CD14-positive monocyte (primary cell): ENCODE results near the gene CNDP2. TPM values are rescaled to one million over a fixed set of nuclear protein-coding genes. Genes with fewer than 3 reads are reported as not detected.
A peak's percentile ranks its signal among the peaks of the same experiment; 100 is the strongest.
"Not testable (repeated sequence)": the region's sequence is repeated elsewhere in the genome, so short reads cannot be mapped to it uniquely, and the experiment has no call there.

Experiments
- DNase-seq, 3 donors: peaks; one replicate each; pipeline ENCODE4 v3.0.0-alpha.2; 2011 to 2022
- H2AFZ ChIP-seq: 2 replicates; pipeline ENCODE4 v1.6.0; 2012; ENCODE audit warnings: mild to moderate bottlenecking, low read depth, low read length, inconsistent platforms; ENCODE audit not compliant: insufficient read depth, poor library complexity, severe bottlenecking
- H3K27ac ChIP-seq, 2 donors: 1 replicate in 1 of 2; 2 replicates in 1 of 2; pipeline ENCODE4 v1.5.1; 2012 to 2013; ENCODE audit warnings: low read length in 2 of 2, control low read depth in 1 of 2, inconsistent platforms in 1 of 2, low read depth in 1 of 2, mild to moderate bottlenecking in 1 of 2
- H3K27me3 ChIP-seq, 2 donors: one replicate each; pipeline versions ENCODE4 v1.6.0 to v1.6.1; 2011 to 2013; ENCODE audit warnings: low read length in 2 of 2; ENCODE audit not compliant: control insufficient read depth in 2 of 2, insufficient read depth in 2 of 2
- H3K36me3 ChIP-seq, 2 donors: replicated peaks in 1 of 2; 1 replicate in 1 of 2; 2 replicates in 1 of 2; pipeline versions ENCODE4 v1.5.1 to v1.6.1; 2012 to 2013; ENCODE audit warnings: low read length in 2 of 2, control low read depth in 1 of 2, inconsistent platforms in 1 of 2, mild to moderate bottlenecking in 1 of 2; ENCODE audit not compliant: insufficient read depth in 2 of 2, control insufficient read depth in 1 of 2
- H3K4me1 ChIP-seq, 2 donors: 1 replicate in 1 of 2; 2 replicates in 1 of 2; pipeline versions ENCODE4 v1.5.1 to v1.6.1; 2012 to 2013; ENCODE audit warnings: low read length in 2 of 2, control low read depth in 1 of 2, inconsistent platforms in 1 of 2, mild to moderate bottlenecking in 1 of 2, moderate library complexity in 1 of 2; ENCODE audit not compliant: insufficient read depth in 2 of 2, control insufficient read depth in 1 of 2
- H3K4me2 ChIP-seq: replicated peaks from 2 replicates; pipeline ENCODE3; 2012; ENCODE audit warnings: low read length, moderate library complexity, mild to moderate bottlenecking; ENCODE audit not compliant: poor library complexity, severe bottlenecking; ENCODE audit errors: extremely low read depth
- H3K4me3 ChIP-seq, 3 experiments: fragments of 200-600 bp in 1 of 3; sonication (generic) in 1 of 3; replicated peaks in 1 of 3; 1 replicate in 2 of 3; 2 replicates in 1 of 3; pipeline ENCODE4 v1.5.1; 2011 to 2013; ENCODE audit warnings: low read length in 3 of 3, mild to moderate bottlenecking in 3 of 3, control low read depth in 2 of 3, low read depth in 2 of 3, inconsistent platforms in 1 of 3, moderate library complexity in 1 of 3
- H3K79me2 ChIP-seq: 2 replicates; pipeline ENCODE4 v1.6.0; 2012; ENCODE audit warnings: mild to moderate bottlenecking, control low read depth, inconsistent platforms, low read length, moderate library complexity; ENCODE audit not compliant: insufficient read depth
- H3K9ac ChIP-seq: 2 replicates; pipeline ENCODE4 v1.6.0; 2017; ENCODE audit warnings: low read length, mild to moderate bottlenecking; ENCODE audit not compliant: insufficient read depth, poor library complexity, severe bottlenecking
- H3K9me3 ChIP-seq, 2 donors: replicated peaks in 1 of 2; 1 replicate in 1 of 2; 2 replicates in 1 of 2; pipeline versions ENCODE4 v1.5.1 to v1.6.1; 2012 to 2013; ENCODE audit warnings: low read length in 2 of 2, control low read depth in 1 of 2; ENCODE audit not compliant: control insufficient read depth in 1 of 2, insufficient read depth in 1 of 2
- H4K20me1 ChIP-seq: 2 replicates; pipeline ENCODE4 v1.6.0; 2012; ENCODE audit warnings: mild to moderate bottlenecking, low read length, control low read depth, moderate library complexity; ENCODE audit not compliant: insufficient read depth
- H3K27ac Mint-ChIP-seq, 7 donors: one replicate each; pipeline ENCODE4 v1.8.0; 2020; ENCODE audit warnings: mild to moderate bottlenecking in 7 of 7, mixed read lengths in 7 of 7, moderate library complexity in 6 of 7, inconsistent platforms in 2 of 7
- H3K27me3 Mint-ChIP-seq, 3 donors: one replicate each; pipeline ENCODE4 v1.8.0; 2021 to 2022; ENCODE audit warnings: low read depth in 3 of 3, mild to moderate bottlenecking in 3 of 3, mixed read lengths in 3 of 3, moderate library complexity in 3 of 3, inconsistent platforms in 1 of 3
- H3K36me3 Mint-ChIP-seq, 2 donors: one replicate each; pipeline ENCODE4 v1.8.0; 2020; ENCODE audit warnings: mixed read lengths in 2 of 2, inconsistent platforms in 1 of 2, mild to moderate bottlenecking in 1 of 2
- H3K4me1 Mint-ChIP-seq: one replicate; pipeline ENCODE4 v1.8.0; 2020; ENCODE audit warnings: mild to moderate bottlenecking, mixed read lengths
- H3K4me3 Mint-ChIP-seq, 2 donors: one replicate each; pipeline ENCODE4 v1.8.0; 2020; ENCODE audit warnings: mild to moderate bottlenecking in 2 of 2, mixed read lengths in 2 of 2, moderate library complexity in 1 of 2
- H3K9me3 Mint-ChIP-seq, 7 donors: one replicate each; pipeline ENCODE4 v1.8.0; 2020 to 2022; ENCODE audit warnings: mixed read lengths in 7 of 7, mild to moderate bottlenecking in 6 of 7, moderate library complexity in 6 of 7, inconsistent platforms in 2 of 7
- CTCF ChIP-seq: fragments of 200-600 bp; IDR thresholded peaks from one replicate; pipeline ENCODE4 v1.8.0; 2022; ENCODE audit warnings: antibody characterized with exemption, mild to moderate bottlenecking
- WGBS: methylation state at CpG from one replicate; pipeline ENCODE4 v1.1.5; 2013; ENCODE audit warnings: missing lambda C conversion rate; ENCODE audit not compliant: insufficient coverage; 5-methylcytosine and 5-hydroxymethylcytosine counted together
- intact Hi-C, 2 donors: fragments of 100-400 bp; cut with micrococcal nuclease; formaldehyde crosslinking; loops; one replicate each; pipeline versions ENCODE4 v1.15.0 to v1.15.1; 2023
- polyA plus RNA-seq, 3 donors: library from polyadenylated mRNA; depleted of rRNA in 1 of 3; unstranded in 2 of 3; stranded (reverse) in 1 of 3; fragments of 300-500 nt in 2 of 3; fragments of >200 nt in 1 of 3; fragmentation: Illumina TruSeq in 2 of 3; gene quantifications; 1 replicate in 2 of 3; 2 replicates in 1 of 3; pipeline ENCODE4 v1.2.3, GENCODE V29; 2012 to 2021

Gene CNDP2
- polyA plus RNA-seq, 3 donors: 103 to 186 (median 122) TPM

- Histone ChIP-seq H2AFZ (no peak overlapping the region), H3K9ac (no peak overlapping the region), H3K9me3 (no peaks in the 10 kb centered on the region), H3K27ac (no peak overlapping the region), H3K4me2 (no peak overlapping the region), H3K79me2 (no peaks in the 10 kb centered on the region), H3K4me3 (no peak overlapping the region), H3K4me1 (peaks cover 11 to 16% of the 10 kb centered on the region in 2 donors), H3K27me3 (no peaks in the 10 kb centered on the region), H4K20me1 (peaks cover 5% of the 10 kb centered on the region), H3K36me3 (peaks cover 39 to 52% of the 10 kb centered on the region in 2 donors)
- H3K27ac Mint-ChIP-seq: peak overlapping the region in 3 of 7 donors; percentile 12 to 67 (median 66)
- peaks cover 19% of the 10 kb centered on the region for H3K4me1 Mint-ChIP-seq
- H3K9me3 Mint-ChIP-seq: no peaks in the 10 kb centered on the region
- H3K36me3 Mint-ChIP-seq: peaks cover 49 to 50% of the 10 kb centered on the region in 2 donors
- 94% methylated on average over 23 of the region's 23 CpGs for WGBS
- H3K27me3 Mint-ChIP-seq: no peaks in the 10 kb centered on the region
- intact Hi-C loops: no loop called here
- H3K4me3 Mint-ChIP-seq: no peak overlapping the region
- TF ChIP-seq CTCF: no peak
- DNase-seq: no peak
Observed at GRCh38 chr18:74522635-74523548, 26.7 kb downstream of the CNDP2 start.

- peak overlapping the region; percentile 23 for H2AFZ ChIP-seq
- intact Hi-C loops: no loop called here
- H3K9me3 Mint-ChIP-seq: no peaks in the 10 kb centered on the region
- no peak for TF ChIP-seq CTCF
- H3K4me1 ChIP-seq: peaks cover 11 to 16% of the 10 kb centered on the region in 2 donors
- peak overlapping the region; percentile 44 to 74 for H3K4me3 Mint-ChIP-seq
- H3K27me3 Mint-ChIP-seq: no peaks in the 10 kb centered on the region
- H3K9ac ChIP-seq: no peak overlapping the region
- no peaks in the 10 kb centered on the region for H3K79me2 ChIP-seq
- no peaks in the 10 kb centered on the region for H3K27me3 ChIP-seq
- peak overlapping the region; percentile 42 to 84 (median 82) for H3K27ac Mint-ChIP-seq
- peak overlapping the region; percentile 24 for H3K4me2 ChIP-seq
- H3K27ac ChIP-seq: peak overlapping the region; percentile 38 to 66
- H3K4me3 ChIP-seq: peak overlapping the region in 1 of 3 experiments; percentile 24
- H4K20me1 ChIP-seq: no peaks in the 10 kb centered on the region
- DNase-seq: peak; percentile 26 to 43 (median 37)
- H3K9me3 ChIP-seq: no peaks in the 10 kb centered on the region
- peaks cover 19% of the 10 kb centered on the region for H3K4me1 Mint-ChIP-seq
- 0% methylated on average over 2 of the region's 5 CpGs for WGBS
- peaks cover 38 to 39% of the 10 kb centered on the region in 2 donors for H3K36me3 Mint-ChIP-seq
- H3K36me3 ChIP-seq: peaks cover 27 to 40% of the 10 kb centered on the region in 2 donors
Observed at GRCh38 chr18:74524097-74524496, 27.9 kb downstream of the CNDP2 start.

GRCh38 chr18:74524915-74525314 lies 28.8 kb downstream of the CNDP2 start:
- H3K9me3 Mint-ChIP-seq, H3K4me3 Mint-ChIP-seq, H3K27ac Mint-ChIP-seq, H3K9ac ChIP-seq, H3K27me3 Mint-ChIP-seq, DNase-seq, H3K79me2 ChIP-seq, H3K4me2 ChIP-seq, H3K9me3 ChIP-seq, H3K4me3 ChIP-seq, H3K27ac ChIP-seq, intact Hi-C loops, H2AFZ ChIP-seq, H3K27me3 ChIP-seq, H4K20me1 ChIP-seq: not testable (repeated sequence)
- Mint-ChIP-seq H3K36me3 (peaks cover 30% of the 10 kb centered on the region in 2 donors), H3K4me1 (peaks cover 19% of the 10 kb centered on the region)
- Histone ChIP-seq H3K36me3 (peaks cover 19 to 32% of the 10 kb centered on the region in 2 donors), H3K4me1 (peaks cover 11 to 16% of the 10 kb centered on the region in 2 donors)
- WGBS: 92% methylated on average over 2 of the region's 7 CpGs
